Muscle of arm (tissue), 12 donors: Measurements from ENCODE around the gene CREB3L2. TPM values are rescaled to one million over a fixed set of nuclear protein-coding genes. Genes with fewer than 3 reads are reported as not detected.

Experiments
- DNase-seq: peaks from one replicate; pipeline ENCODE4 v3.0.0-alpha.2; 2013
- polyA plus RNA-seq, 12 donors: library from polyadenylated mRNA; unstranded; fragments of 120-200 nt; gene quantifications; one replicate each; pipeline ENCODE4 v1.2.1, GENCODE V29; 2013; ENCODE audit not compliant: insufficient read length in 12 of 12

Gene CREB3L2
- polyA plus RNA-seq, 12 donors = 29.7 to 45.7 (median 35.6) TPM; not detected in 1

DNA sequence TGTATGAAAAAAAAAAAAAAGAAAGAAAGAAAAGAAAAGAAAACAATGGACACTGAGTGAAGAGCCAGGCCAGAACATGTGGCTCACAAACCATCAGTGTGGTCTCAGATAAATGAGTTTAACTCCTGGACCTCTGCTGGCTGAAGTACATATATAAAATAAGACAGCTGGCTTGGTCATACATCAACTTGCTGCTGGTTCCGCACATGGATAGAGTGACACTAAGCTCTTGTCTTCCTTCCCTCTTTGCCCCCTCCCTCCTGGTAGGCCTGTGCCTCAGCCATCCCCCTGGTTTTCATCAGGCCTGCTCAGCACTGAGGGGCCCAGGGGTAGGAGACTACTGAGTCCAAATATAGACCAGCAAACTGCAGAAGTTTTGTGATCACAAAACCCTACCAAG, 97.1 kb downstream of the CREB3L2 start:
- peak; percentile 20 for DNase-seq

DNA sequence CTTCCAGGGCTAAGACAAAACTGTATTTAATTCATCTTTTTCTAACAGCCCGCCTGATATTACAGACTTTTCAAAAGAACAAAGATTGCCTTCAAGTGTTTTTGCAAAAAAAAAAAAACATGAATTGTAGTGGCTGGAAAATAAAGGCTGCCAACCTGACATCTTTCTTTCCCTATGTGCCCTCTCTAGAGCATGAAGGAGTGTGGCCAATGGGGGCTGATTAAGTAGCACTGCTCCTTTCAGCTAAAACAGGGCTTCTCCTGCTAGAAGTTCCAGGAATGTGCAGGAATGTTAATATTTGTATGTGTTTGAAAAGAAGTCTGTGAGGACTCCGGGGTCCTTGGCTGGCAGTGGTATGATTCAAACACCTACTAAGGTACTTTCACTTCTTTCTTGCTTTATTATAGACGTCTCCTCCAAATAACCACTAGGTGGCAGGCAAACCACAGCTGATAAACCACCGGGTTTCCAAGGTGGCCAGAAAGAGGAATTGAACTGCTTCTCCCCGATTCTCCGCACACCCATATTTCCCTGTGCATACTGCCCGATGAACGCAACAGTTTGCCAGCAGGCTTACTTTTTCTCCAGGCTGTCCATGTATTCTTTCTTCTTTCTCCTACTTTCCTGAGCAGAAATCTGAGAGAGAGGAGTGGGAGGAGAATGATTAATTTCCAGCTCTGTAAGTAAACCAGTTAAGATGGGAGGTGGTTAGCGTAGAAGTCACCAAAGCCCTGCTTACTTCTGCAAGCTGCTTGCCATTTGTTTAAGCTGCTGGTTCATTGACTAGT, 98.3 kb downstream of the CREB3L2 start:
- DNase-seq = peak; percentile 80

DNA sequence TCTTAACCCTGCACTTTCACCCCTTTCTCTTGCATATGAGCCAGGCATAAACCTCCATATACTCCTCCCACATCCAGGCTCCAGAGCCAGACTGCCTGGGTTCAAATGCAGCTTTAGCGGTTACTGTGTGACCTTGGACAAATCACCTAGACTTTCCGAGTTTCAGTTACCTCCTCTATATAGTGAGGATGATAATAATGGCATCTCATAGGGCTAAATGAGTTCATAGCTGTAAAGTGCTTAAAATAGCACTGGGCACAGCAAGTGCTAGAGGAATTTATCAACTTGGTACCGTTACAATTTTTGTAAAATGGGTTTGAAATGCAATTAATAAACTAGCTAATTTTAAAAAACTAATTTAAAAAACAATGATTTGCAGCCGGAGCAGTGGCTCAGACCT, 101.7 kb downstream of the CREB3L2 start:
- DNase-seq = no peak

DNA sequence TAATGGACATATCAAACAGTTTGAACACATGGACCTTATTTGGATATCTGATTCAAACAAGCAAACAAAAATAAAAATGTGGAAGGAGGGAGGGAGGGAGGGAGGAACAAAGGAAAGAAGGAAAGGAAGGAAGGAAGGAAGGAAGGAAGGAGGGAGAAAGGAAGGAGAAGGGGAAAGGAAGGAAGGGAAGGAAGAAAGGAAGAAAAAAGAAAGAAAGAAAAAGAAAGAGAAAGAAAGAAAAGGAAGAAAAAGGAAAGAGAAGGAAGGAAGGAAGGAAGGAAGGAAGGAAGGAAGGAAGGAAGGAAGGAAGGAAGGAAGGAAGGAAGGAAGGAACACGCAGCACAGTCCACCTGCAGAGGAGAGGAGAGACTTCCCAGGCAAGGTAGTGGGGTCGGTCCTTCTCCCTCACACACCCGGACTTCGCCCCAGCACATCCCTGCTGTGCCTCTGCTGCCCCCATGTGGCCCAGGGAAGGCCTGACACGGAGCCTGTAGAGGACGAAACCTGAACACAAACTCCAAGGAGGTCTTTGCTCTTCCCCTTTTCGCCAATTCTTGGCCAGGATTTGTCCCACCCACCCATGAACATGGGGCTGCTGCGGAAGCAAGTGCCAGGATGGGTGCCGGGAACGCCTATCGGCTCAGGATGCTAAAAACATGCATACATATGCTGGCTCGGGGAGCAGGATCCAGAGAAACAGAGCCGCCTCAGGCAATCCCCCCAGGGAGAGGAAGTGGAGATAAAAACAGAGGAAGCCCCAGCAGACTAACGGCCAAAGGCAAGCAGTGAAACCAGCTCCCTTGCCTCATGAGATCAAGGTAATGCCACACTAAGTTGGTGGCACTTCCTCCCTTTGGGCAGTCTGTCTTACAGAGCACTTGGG, 102.8 kb downstream of the CREB3L2 start:
- peak; percentile 83 for DNase-seq

DNA sequence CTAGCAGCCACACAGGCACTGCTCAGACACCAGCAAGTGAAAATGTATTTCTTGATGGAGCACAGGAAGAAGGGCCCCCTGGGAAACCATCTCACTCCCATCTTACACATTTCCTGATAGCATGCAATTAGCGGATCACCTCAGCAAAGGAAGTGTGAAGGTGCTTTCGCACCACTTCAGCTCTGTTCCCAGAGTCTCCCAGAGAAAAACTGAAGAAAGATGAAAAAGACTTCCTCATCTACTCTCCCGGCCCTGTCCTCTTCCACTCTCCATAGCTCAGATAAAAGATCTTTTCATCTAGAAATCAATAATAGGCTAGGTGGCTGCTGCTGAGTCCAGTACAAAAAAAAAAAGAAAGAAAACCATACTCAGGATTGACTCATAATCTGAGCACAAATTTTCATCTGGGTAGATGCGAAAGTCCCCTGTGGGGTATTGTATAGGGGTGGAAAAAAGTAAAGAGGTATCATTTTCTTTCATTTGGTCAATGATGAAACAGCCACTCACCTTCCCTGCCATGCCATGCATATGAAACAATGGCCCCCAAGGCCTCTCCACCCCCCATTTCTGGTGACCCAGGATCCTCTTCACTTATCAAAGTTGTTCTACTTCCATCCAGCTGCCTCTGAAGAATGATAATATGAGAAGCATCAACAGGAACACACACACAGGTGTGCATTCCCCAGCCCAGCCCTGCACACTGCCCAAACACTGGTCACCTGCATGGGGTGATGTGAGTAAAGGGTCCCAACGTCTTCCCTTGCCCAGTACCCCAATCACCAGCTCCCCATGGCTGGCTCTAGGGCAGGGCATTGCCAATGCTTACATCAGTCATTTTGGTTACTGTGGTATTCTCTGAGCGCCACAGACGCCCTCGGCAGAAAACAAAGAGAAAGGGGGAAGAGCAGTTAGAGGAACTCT, 106.3 kb downstream of the CREB3L2 start:
- DNase-seq = no peak

DNA sequence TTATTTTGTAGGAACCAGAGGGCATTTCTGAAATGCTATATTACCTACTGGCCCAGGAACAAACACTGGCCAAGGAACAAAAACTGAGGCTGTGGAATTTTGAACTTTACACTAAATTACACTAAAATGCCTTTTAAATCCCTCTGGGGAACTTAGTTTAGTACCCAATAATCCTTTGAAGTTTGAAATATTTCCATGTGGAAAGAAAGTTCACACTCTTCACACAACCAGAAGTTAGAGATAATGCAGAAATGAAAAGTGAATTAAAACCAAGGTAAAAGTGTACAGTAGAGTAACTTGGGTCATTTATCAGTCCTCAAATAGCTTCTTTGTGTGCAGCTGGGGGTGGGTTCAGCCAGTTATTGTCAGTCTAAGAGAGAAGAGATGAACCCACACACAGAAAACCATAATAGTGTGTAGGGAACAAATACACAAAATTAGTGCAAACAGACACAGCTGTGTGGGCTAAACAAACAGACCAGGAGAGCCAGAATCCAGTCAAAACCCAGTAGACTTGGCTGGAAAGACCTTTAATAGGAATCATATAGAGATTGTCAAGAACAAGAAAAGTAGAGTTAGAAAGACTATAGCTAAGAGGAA, 108.6 kb downstream of the CREB3L2 start:
- DNase-seq = no peak

DNA sequence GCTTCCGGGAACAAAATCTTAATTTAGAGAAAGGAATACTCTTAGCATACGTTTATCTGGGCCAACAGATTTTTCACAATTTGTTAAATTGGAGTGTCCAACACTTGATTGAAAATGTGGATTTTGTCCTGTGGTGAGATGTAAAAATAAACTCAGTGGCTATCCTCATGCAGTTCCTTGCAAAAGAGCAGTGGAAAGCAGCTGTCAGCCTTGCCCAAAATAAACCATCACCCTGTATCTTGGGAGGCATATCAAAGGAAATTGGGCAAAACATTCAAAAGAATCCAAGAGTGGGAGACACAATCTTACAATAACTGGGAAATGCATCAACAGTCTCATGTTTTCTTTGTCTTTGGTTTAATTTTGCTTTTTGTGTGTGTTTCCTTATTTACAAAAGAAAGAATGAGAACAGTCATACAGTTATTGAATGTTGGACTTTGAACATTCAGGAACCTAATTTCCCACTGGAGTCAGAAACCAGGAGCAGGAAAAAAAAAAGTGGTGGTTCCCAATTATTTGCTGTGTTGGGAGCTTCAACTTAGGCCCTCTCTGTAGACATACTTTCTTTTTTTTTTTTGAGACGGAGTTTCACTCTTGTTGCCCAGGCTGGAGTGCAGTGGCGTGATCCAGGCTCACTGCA, 110.8 kb downstream of the CREB3L2 start:
- DNase-seq = no peak

DNA sequence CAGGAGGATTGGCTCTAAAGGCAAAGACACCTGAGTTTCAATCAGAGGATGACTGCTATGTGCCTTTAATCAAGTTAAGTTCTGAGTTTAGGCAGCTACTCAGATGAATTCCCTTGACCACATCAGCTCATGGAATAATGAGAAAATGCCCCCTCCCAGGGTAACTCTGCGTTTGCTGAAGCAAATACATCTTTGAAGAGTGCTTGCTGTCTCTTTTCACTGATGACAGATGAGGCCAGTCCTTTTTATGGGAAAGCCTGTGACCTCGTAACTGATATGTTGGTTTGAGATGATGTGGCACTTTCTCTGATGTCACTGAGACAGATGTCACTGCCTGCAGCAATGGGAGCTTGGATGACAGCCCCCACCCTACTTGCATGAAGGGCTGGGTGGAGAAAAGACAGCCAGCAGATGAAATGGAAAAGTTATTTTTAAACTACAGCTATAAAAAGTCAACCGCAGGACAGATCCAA, 111.4 kb downstream of the CREB3L2 start:
- no peak for DNase-seq

DNA sequence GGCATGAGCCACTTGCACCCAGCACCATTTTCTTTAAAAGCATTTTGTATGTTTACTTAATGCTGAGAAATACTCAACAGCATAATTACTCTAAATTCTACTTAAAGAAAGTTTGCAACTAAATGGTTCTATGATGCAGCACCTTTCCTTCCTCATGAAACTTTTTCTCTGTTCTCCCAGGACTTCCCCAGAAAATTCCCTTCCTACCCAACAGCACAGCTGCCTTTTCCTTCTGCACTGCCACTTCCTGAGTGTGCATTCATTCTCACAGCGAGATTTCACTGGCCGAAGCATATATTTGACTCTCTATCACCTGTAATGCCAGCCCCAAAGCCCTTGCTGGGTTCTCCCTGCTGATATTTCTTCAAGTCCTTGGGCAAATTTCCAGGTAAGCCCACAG, 113.6 kb downstream of the CREB3L2 start:
- no peak for DNase-seq

DNA sequence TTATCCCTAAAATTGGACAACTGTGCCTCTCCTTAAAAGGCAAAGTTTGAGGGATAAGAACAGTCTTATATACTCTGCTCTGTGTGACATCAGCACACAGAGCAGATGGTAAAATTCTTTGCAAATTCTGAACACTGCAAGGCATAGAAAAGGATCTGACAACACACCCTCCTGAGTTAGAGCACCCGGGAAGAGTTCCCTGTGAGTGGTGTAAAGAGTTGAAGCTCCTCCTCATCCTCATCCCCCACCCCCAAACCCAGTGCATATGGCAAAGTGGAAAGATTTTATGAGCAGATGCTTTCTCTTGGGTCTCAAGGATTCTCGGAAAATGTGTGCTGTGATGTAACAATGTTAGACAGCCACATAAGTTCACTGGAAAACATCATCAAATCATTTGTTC, 115.1 kb downstream of the CREB3L2 start:
- peak; percentile 57 for DNase-seq

DNA sequence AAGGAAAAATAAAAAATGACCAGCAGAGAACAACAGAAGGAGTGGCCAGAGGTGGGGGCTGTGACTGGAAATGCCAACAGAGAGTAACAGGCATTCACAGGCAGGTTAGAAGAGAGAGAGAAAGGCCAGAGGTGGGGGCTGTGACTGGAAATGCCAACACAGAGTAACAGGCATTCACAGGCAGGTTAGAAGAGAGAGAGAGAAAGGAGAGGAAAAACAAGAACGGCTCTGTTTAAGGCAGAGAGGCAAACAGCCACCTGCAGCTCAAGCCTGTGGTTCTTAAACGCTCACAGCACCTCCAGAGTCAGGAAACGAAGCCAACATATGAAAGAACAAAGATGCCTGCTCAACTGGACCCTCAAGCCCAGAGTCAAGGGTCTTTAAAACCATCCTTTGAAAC, 115.6 kb downstream of the CREB3L2 start:
- no peak for DNase-seq

DNA sequence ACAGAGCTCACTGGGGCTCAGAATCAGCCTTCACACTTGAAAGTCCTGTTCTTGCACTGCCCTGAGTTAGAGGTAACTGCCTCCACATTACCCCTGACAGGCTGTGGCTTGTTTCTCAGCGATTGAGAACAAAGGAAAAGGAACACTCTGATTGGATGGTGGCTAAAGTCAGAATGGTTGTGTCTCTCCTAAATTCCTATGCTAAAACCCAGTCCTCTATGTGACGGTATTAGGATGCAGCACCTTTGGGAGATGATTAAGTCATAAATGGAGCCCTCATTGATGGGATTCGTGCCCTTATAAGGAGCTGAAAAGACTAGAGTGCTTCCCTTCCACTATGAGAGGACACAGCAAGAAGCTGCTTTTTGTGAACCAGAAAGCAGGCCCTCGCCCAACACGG, 116.2 kb downstream of the CREB3L2 start:
- DNase-seq = no peak

DNA sequence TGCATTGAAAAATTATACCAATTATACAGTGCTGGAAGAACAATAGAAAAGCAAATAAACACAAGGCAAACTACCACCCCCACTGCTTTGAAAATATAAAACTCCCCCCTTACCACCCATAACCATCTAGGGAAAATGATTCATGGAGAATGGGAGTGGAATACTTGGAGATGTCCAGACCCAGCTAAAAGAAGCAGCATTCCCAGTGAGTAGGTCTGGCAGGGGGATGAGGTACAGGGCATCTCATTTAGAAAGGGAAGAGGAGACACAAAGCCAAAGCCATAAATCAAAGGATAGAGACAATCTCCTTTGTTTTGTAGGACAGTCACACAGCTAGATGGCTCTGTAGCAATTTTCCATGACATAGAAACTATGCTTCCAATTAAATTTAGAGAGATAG, 119.1 kb downstream of the CREB3L2 start:
- DNase-seq = no peak

DNA sequence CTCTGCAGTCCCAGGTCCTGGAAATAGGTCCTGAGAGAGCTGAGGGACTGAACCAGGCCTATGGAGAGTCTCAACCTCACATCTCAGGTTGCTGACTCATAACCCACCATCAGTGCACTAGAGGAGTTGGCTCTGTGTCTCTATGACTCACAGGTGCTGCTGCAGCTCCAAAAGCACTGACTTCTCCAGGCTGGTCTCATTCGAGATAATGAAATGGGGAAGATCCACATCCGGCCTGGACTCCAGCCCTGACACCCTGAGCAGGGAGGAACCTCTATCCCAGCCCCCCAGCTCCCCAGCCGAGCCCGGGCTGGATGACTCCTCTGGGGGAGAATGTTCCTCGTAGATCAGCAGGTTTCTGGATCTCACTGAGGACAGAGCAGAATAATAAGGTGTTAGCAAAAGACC, 119.6 kb downstream of the CREB3L2 start:
- no peak for DNase-seq

DNA sequence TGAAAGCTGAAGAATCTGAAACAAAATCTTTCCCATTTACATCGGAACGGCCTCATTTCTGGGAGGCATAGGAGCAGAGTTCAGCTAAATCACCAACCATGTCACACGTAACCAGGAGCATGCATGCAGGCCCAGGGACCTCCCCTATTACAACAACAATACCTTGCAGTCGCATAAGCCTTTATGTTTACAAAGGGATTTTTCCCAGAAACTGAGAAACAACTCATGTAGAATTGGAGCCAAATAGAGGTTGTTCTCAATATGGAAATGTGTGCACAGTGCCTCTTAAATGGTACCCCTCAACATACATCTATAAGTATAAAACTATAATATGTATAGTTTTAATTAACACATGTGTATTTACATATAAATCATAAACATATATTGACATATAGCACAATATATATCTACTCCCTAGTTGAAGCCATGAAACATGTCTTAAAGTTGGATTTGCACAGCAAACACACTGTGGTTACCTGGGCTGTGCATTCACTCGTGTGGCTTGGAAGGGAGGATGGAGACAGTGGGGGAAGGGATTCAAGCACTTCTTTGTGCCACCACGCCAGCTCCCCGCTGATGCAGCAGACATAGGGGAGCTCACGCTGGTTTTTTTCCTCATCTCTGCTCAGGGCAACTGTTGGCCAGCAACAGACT, 120.2 kb downstream of the CREB3L2 start:
- DNase-seq = no peak

DNA sequence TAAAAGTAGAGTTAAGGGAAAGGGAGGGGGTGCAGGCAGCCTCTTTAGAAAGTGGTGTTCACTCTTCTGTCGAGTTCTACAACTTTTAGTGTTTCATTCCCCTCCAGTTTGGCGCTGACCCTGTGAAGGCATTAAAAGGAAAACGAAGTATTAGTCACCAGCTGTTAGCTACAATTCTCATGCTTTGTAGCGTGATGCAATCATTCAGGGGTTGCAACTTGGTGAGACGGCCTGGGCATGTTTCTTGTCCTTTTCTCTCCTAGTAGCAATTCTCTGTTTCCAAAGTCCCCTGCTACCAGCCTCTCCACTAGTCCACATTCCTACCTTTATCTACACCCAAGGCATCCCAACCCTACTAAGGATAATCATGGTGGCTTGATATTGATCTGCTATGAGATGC, 121.5 kb downstream of the CREB3L2 start:
- DNase-seq = no peak

DNA sequence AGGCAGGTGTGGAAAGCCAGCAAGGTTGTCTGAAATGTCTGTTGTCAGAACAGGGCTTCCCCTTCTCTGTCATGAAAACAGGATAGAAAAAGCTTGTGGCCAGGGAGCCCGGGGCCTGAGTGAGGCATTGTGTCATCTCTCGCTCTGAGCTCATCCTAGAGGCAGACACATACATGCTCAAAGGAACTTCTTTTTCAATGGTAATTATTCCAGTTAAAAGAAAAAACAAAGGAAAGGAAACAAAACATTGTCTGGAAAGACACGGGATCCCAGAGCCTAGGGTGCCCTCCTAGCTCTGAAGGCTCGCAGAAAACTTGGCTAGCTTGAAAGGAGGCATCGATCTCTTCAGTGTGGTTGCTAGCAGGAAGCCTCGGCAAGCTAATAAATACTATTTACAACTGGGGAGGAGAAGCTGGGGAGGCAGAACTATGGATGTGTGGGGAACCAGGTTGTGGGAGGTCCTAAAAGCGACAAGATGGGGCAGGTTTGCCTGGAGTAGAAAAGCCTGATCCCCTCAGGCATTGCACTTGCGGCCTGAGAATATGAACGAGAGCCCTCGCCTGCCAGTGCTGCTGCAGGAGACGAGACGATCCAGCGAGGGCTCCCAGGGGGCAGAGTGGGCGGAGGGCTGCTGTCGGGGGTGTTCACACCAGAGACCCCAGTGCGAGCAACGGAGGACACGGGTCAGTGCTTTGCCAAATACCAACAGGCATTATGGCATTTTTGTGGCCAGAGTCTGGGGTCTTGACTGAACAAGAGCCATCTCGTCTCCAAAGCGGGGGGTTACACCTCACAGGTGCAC, 122.3 kb downstream of the CREB3L2 start:
- DNase-seq = no peak

DNA sequence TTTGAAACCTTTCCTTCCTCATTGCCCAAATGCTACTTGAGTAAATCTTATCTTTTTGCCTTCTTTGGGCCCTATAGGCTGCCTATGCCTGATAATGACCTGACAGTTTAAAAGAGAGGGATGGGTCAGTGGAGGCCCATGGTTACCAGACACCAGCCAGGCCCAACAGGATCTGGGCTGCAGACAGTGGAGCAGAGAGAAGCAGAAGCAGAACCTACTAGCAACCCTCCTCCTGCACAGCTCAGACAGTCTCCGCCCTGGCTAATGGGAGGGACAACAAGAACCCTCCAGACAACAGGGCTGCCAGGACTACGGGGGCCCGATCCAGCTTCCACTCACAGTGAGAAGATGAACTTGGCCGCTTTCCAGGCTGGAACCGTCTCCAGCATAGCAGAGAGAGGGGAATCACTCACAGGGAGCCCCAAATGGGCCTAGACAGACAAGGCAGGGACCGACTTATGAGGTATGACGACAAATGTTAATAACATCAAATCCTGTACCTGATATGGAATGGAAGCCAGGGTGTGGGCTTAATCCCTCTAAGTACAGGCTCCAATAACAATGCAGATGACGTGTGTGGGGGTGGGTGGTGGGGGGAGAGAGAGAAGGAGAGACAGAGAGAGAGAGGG, 123.4 kb downstream of the CREB3L2 start:
- peak; percentile 93 for DNase-seq
